ENCODE data around the gene DYNLRB1. TPM values are rescaled to one million over a fixed set of nuclear protein-coding genes. Genes with fewer than 3 reads are reported as not detected.

DYNLRB1 gene
- total RNA-seq, 1 experiment from 2014 or later: 127 TPM

DNA sequence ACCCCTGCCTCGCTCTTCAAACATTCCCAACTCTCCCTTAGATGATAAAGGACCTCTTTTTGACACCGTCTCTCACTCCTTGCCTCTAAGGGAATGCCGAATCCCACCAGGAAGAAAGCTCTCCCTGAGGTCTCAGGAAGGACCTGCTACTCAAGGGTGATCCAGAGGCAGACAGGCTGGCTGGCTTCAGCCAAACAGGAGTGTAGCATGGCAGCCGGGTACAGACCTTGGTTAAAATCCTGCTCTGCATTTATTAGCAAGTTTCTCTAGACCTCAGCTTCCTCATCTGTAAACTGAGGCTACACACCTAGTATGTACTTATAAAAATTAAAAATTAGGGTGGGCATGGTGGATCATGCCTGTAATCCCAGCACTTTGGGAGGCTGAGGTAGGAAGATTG lies 59.5 kb downstream of the DYNLRB1 start:
- ChIA-PET POLR2A (interaction anchor here (0.7 kb wide), 1 partner anchor 178 kb away, joined by 3 read pairs; no protein-coding TSS in a partner anchor), CTCF (interaction anchor here (1.2 to 1.8 kb wide), 3 partner anchors 132 to 263 kb away, joined by 3 to 7 read pairs (median 6); no protein-coding TSS in a partner anchor)
- TF ChIP-seq, protein P1, sequence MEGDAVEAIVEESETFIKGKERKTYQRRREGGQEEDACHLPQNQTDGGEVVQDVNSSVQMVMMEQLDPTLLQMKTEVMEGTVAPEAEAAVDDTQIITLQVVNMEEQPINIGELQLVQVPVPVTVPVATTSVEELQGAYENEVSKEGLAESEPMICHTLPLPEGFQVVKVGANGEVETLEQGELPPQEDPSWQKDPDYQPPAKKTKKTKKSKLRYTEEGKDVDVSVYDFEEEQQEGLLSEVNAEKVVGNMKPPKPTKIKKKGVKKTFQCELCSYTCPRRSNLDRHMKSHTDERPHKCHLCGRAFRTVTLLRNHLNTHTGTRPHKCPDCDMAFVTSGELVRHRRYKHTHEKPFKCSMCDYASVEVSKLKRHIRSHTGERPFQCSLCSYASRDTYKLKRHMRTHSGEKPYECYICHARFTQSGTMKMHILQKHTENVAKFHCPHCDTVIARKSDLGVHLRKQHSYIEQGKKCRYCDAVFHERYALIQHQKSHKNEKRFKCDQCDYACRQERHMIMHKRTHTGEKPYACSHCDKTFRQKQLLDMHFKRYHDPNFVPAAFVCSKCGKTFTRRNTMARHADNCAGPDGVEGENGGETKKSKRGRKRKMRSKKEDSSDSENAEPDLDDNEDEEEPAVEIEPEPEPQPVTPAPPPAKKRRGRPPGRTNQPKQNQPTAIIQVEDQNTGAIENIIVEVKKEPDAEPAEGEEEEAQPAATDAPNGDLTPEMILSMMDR (IDR thresholded peaks at IDR 0.05; ENCODE audit: unreplicated experiment): no peak
- intact Hi-C loops (cut with micrococcal nuclease): no loop called here
- H3K36me3 Mint-ChIP-seq (ENCODE audit: insufficient read depth, unreplicated experiment): peaks cover 8% of the 10 kb centered on the region
- H3K4me3 Mint-ChIP-seq (ENCODE audit: unreplicated experiment): no peak overlapping the region
- no peaks in the 10 kb centered on the region for H3K4me1 Mint-ChIP-seq (ENCODE audit: insufficient read depth, unreplicated experiment)
- no peak for DNase-seq (ENCODE audit: unreplicated experiment)
- H3K9me3 Mint-ChIP-seq (ENCODE audit: unreplicated experiment): no peaks in the 10 kb centered on the region
- H3K27ac Mint-ChIP-seq (ENCODE audit: low read depth, unreplicated experiment): no peak overlapping the region
- no peaks in the 10 kb centered on the region for H3K27me3 Mint-ChIP-seq (ENCODE audit: insufficient read depth, unreplicated experiment)
- no TSS peak for BruUV-seq (replicated peaks)

DNA sequence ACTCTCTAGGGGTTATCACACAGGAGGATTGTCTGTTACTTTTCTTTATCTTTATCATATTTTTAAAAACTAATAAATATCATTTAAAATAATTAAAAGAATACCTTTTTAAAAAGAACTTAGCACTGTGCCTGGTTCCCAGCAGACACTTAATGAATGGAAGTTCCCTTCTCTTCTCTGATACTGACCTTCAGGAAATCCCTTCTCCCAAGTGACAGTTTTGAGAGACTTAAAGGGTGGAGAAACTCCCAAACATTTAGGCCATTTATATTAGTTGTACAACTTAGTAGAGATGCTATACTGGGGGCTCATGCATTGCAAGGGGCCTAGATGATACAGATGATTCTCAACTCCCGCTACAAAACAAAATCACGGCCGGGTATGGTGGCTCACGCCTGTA lies 60.8 kb downstream of the DYNLRB1 start:
- peaks cover 5% of the 10 kb centered on the region for H3K36me3 Mint-ChIP-seq (ENCODE audit: insufficient read depth, unreplicated experiment)
- H3K27me3 Mint-ChIP-seq (ENCODE audit: insufficient read depth, unreplicated experiment): no peaks in the 10 kb centered on the region
- H3K4me3 Mint-ChIP-seq (ENCODE audit: unreplicated experiment): no peak overlapping the region
- intact Hi-C loops (cut with micrococcal nuclease): no loop called here
- no TSS peak for BruUV-seq (replicated peaks)
- H3K4me1 Mint-ChIP-seq (ENCODE audit: insufficient read depth, unreplicated experiment): no peaks in the 10 kb centered on the region
- H3K27ac Mint-ChIP-seq (ENCODE audit: low read depth, unreplicated experiment): no peak overlapping the region
- ChIA-PET CTCF (interaction anchor here (1.3 to 7.7 kb wide), 5 partner anchors 9 to 191 kb away, joined by 3 to 136 read pairs (median 17); partner anchors contain the start of gene TP53INP2), POLR2A (no interaction called here)
- H3K9me3 Mint-ChIP-seq (ENCODE audit: unreplicated experiment): no peaks in the 10 kb centered on the region
- no peak for DNase-seq (ENCODE audit: unreplicated experiment)
- TF ChIP-seq, protein P1 (IDR thresholded peaks at IDR 0.05; ENCODE audit: unreplicated experiment): no peak

DNA sequence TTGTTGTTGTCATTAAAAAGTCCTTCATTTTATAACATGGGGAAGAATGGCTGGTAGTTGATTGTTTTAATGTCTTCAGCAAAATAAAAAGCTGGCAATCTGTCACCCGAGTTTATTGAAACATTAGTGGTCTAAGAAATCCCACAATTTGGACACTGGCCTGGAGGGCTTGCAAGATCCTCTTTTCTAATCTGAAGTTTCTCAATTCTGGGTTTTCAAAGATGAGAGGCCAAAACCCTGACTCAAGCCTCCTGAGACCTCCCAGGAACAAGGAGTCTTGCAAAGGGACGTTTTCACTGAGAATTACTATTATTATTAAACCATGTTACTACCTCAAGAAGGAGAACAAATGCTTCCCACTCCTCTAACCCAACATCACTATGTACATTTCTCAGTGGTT lies 61.8 kb downstream of the DYNLRB1 start:
- DNase-seq (ENCODE audit: unreplicated experiment): no peak
- POLR2A ChIA-PET: interaction anchor here (0.6 to 3.7 kb wide), 5 partner anchors 23 to 356 kb away, joined by 3 to 36 read pairs (median 4); partner anchors contain the start of gene TP53INP2
- CTCF ChIA-PET: interaction anchor here (0.5 to 7.7 kb wide), 25 partner anchors 10 to 568 kb away, joined by 3 to 136 read pairs (median 4); partner anchors contain the start of gene TP53INP2

DNA sequence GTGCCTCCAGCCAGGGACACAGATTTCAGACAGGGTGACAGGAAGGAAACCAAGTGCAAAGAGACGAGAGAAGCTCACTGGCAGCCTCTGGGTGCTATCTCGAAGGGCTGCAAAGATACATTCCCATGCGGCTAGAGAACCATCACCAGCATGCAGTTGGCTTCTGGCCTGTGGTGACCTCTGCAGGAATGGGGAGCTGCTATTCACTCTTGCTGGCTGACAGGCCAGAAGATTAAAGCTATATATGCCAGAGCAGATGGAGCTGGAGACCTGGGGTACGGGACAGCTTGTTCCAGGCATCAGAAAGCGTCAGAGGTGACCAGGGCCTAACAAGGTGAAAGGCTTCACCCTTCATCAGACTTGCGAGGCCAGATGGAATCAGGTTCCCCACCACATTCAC lies 62.3 kb downstream of the DYNLRB1 start:
- ChIA-PET POLR2A (interaction anchor here (0.6 to 3.7 kb wide), 11 partner anchors 10 to 388 kb away, joined by 3 to 36 read pairs (median 4); partner anchors contain the start of genes PIGU and TP53INP2), CTCF (interaction anchor here (0.5 to 7.7 kb wide), 27 partner anchors 11 to 568 kb away, joined by 3 to 136 read pairs (median 4); partner anchors contain the start of gene TP53INP2)
- no TSS peak for BruUV-seq (replicated peaks)
- intact Hi-C loops (cut with micrococcal nuclease): loop anchor here (2.0 kb wide), 1 partner anchor 266 kb away; no protein-coding TSS in a partner anchor
- Mint-ChIP-seq H3K4me1 (ENCODE audit: insufficient read depth, unreplicated experiment) (no peaks in the 10 kb centered on the region), H3K27ac (ENCODE audit: low read depth, unreplicated experiment) (no peak overlapping the region), H3K27me3 (ENCODE audit: insufficient read depth, unreplicated experiment) (no peaks in the 10 kb centered on the region), H3K9me3 (ENCODE audit: unreplicated experiment) (no peaks in the 10 kb centered on the region), H3K4me3 (ENCODE audit: unreplicated experiment) (no peak overlapping the region), H3K36me3 (ENCODE audit: insufficient read depth, unreplicated experiment) (peaks cover 5% of the 10 kb centered on the region)
- DNase-seq (ENCODE audit: unreplicated experiment): no peak
- TF ChIP-seq, protein P1 (IDR thresholded peaks at IDR 0.05; ENCODE audit: unreplicated experiment): no peak

More for the DNA sequence above, 61.8 kb downstream of the DYNLRB1 start:
- no TSS peak for BruUV-seq (replicated peaks)
- TF ChIP-seq, protein P1 (IDR thresholded peaks at IDR 0.05; ENCODE audit: unreplicated experiment): no peak
- intact Hi-C loops (cut with micrococcal nuclease): loop anchor here (2.0 kb wide), 1 partner anchor 265 kb away; no protein-coding TSS in a partner anchor
- H3K36me3 Mint-ChIP-seq (ENCODE audit: insufficient read depth, unreplicated experiment): peaks cover 5% of the 10 kb centered on the region
- H3K27me3 Mint-ChIP-seq (ENCODE audit: insufficient read depth, unreplicated experiment): no peaks in the 10 kb centered on the region
- no peaks in the 10 kb centered on the region for H3K9me3 Mint-ChIP-seq (ENCODE audit: unreplicated experiment)
- no peak overlapping the region for H3K4me3 Mint-ChIP-seq (ENCODE audit: unreplicated experiment)
- no peak overlapping the region for H3K27ac Mint-ChIP-seq (ENCODE audit: low read depth, unreplicated experiment)
- H3K4me1 Mint-ChIP-seq (ENCODE audit: insufficient read depth, unreplicated experiment): no peaks in the 10 kb centered on the region
